Measurements from ENCODE around the gene TNFRSF4. TPM values are rescaled to one million over a fixed set of nuclear protein-coding genes. Genes with fewer than 3 reads are reported as not detected.

TNFRSF4 gene
- total and polyA plus RNA-seq, 2 of the 8 experiments (the other 6 are each of a cell fraction or from before 2014, with no cell fraction given), result 0.06 TPM; not detected in 1

GRCh38 chr1:1222575-1223225 lies 8.7 kb upstream of the TNFRSF4 start:
- Histone ChIP-seq H2BK15ac (ENCODE audit: low read length) (no peak overlapping the region), H3K79me2 (ENCODE audit: control insufficient read depth in 1 of 2, insufficient read depth in 2 of 2, low read length in 2 of 2) (peaks cover 0 to 11% of the 10 kb centered on the region in 2 experiments; a peak in 1 of 4 replicates), H2AFZ (ENCODE audit: low read length) (no peak overlapping the region), H3K18ac (ENCODE audit: extremely low read depth, low read length) (no peak overlapping the region), H3K36me3 (ENCODE audit: control insufficient read depth in 2 of 4, insufficient read depth in 4 of 4, low read length in 3 of 4) (peaks cover 2 to 31% (median 17%) of the 10 kb centered on the region in 4 experiments; a peak in 7 of 8 replicates), H3K9me3 (ENCODE audit: insufficient read depth in 2 of 2, low read depth in 1 of 2, low read length in 1 of 2) (no peaks in the 10 kb centered on the region), H3K4ac (replicated peaks; ENCODE audit: insufficient read length, low read depth, low read length) (no peak overlapping the region), H3K4me3 (ENCODE audit: extremely low read depth in 1 of 4, insufficient read depth in 2 of 4, low read depth in 3 of 4, low read length in 4 of 4) (no peak overlapping the region), H2BK120ac (replicated peaks; ENCODE audit: low read depth, low read length) (no peak overlapping the region), H3K4me1 (replicated peaks in 1 of 4; ENCODE audit: control insufficient read depth in 3 of 4, insufficient read depth in 4 of 4, low read length in 3 of 4) (no peaks in the 10 kb centered on the region), H2AK5ac (ENCODE audit: low read depth, low read length) (no peak overlapping the region; the same call in 1 of the 2 replicates), H3K27ac (ENCODE audit: low read depth, low read length) (no peak overlapping the region), H3K9ac (replicated peaks in 1 of 4; ENCODE audit: extremely low read depth in 1 of 4, low read depth in 3 of 4, low read length in 3 of 4) (no peak overlapping the region), H3K14ac (ENCODE audit: insufficient read length) (no peak overlapping the region), H4K5ac (ENCODE audit: insufficient read length, low read depth, low read length) (no peak overlapping the region), H3K23me2 (ENCODE audit: low read depth, low read length) (no peaks in the 10 kb centered on the region; the same call in 1 of the 2 replicates), H3K79me1 (ENCODE audit: low read depth, low read length) (peaks cover 21% of the 10 kb centered on the region), H2BK12ac (ENCODE audit: low read depth, low read length) (no peak overlapping the region), H4K20me1 (replicated peaks in 1 of 2; ENCODE audit: control insufficient read depth in 1 of 2, insufficient read depth in 2 of 2, low read length in 2 of 2) (peaks cover 5 to 26% of the 10 kb centered on the region in 2 experiments), H3K56ac (replicated peaks; ENCODE audit: insufficient read length, low read depth, low read length) (no peak overlapping the region), H4K8ac (ENCODE audit: extremely low read depth, insufficient read depth, low read length) (no peak overlapping the region), H3K23ac (ENCODE audit: insufficient read length) (no peak overlapping the region), H2BK20ac (ENCODE audit: low read length) (no peak overlapping the region), H3K4me2 (ENCODE audit: insufficient read depth in 1 of 2, low read depth in 2 of 2, low read length in 2 of 2) (no peak overlapping the region), H2BK5ac (ENCODE audit: low read depth, low read length) (no peak overlapping the region; the same call in 1 of the 2 replicates), H3K27me3 (replicated peaks in 1 of 4; ENCODE audit: control insufficient read depth in 3 of 4, extremely low read depth in 1 of 4, insufficient read depth in 3 of 4, low read length in 3 of 4) (no peaks in the 10 kb centered on the region), H4K91ac (replicated peaks; ENCODE audit: insufficient read length, low read length) (no peak overlapping the region)
- DNase-seq (ENCODE audit: low read depth in 1 of 2, low spot score in 2 of 2) (no peak), FAIRE-seq (no peak)
- CTCF ChIA-PET (ENCODE audit: partially characterized antibody), result interaction anchor here (1.4 to 6.2 kb wide), 3 partner anchors 17 to 101 kb away, joined by 3 to 28 read pairs (median 3); no protein-coding TSS in a partner anchor
- TF ChIP-seq CBX8 (IDR thresholded peaks at IDR 0.05; ENCODE audit: borderline replicate concordance, low read depth, low read length), result no peak
- WGBS, 2 experiments (ENCODE audit: extremely low coverage in 1 of 2, insufficient coverage in 1 of 2, insufficient read length in 1 of 2, insufficient replicate concordance in 2 of 2, low coverage in 1 of 2, low lambda C conversion rate in 2 of 2, missing lambda C conversion rate in 1 of 2), result 92% methylated on average over 44 of the region's 44 CpGs; no CpG with 5 or more reads in 1 of the 2 experiments
- POLR2A ChIA-PET (ENCODE audit: partially characterized antibody), result interaction anchor here (1.2 to 1.8 kb wide), 2 partner anchors 9 to 27 kb away, joined by 3 to 5 read pairs; partner anchors contain the start of genes B3GALT6 and SDF4
